Measurements from ENCODE around the gene CFAP161.

DNA sequence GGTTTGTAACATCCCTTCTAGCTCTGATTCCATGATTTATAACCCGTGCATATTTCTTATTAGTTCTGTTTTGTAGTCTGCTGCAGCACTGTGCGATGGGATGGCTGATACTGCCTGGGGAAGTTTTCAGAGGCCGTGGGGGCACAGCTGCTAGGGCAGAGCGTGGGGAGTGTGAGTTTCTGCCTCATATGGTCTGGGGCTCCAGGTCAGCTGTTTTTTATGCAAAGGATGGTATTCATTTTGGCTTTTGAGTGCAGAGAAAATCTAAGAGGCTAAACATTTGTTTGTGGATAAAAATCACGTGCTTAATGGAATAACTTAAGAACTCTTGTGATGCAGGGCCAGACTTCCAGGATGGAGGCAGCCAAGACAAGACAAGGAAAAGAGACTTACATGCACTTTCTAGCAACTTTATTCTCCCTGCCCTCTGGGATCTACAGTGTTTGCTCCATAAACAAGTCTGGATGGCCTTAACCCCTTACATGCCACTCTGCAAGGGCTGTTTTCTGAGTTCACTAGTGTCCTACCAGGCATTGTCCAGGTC lies 45.5 kb upstream of the CFAP161 start:
- no peak for TF ChIP-seq SPI1 (IDR thresholded peaks at IDR 0.05; ENCODE audit: low read depth, low read length)
- TF ChIP-seq PAX5 (IDR thresholded peaks at IDR 0.05; ENCODE audit: insufficient read depth, low read length, severe bottlenecking): no peak
- TF ChIP-seq POLR2A (IDR thresholded peaks at IDR 0.05; ENCODE audit: low read depth, low read length): no peak
